Activated CD4-positive, alpha-beta T cell treated with anti-CD3 and anti-CD28 coated beads for 24 hours (primary cell): ENCODE data around the gene FRMD4A.

Experiments
- DNase-seq, 2 donors: peaks; one replicate each; pipeline ENCODE4 v3.0.0-alpha.2; 2020; ENCODE audit warnings: low read depth in 2 of 2

The FRMD4A gene

GRCh38 chr10:14330388-14331061, at the start of gene FRMD4A:
TSS of gene FRMD4A (minus strand) at chr10:14330924.
- no peak for DNase-seq

GRCh38 chr10:14379556-14380280, 49.0 kb upstream of the FRMD4A start:
- DNase-seq = no peak

- no peak for DNase-seq
Observed at GRCh38 chr10:14378387-14378960, 47.8 kb upstream of the FRMD4A start.

GRCh38 chr10:14377591-14378175, 47.0 kb upstream of the FRMD4A start:
- DNase-seq = no peak

- DNase-seq = no peak
Observed at GRCh38 chr10:14374745-14375445, 44.2 kb upstream of the FRMD4A start.

- no peak for DNase-seq
Observed at GRCh38 chr10:14372606-14373005, 41.9 kb upstream of the FRMD4A start.

- DNase-seq = no peak
Observed at GRCh38 chr10:14371581-14371980, 40.9 kb upstream of the FRMD4A start.

GRCh38 chr10:14370894-14371293, 40.2 kb upstream of the FRMD4A start:
- DNase-seq = no peak

- DNase-seq = no peak
Observed at GRCh38 chr10:14369906-14370305, 39.2 kb upstream of the FRMD4A start.

GRCh38 chr10:14366760-14367159, 36.0 kb upstream of the FRMD4A start:
- DNase-seq = no peak

GRCh38 chr10:14365266-14365665, 34.5 kb upstream of the FRMD4A start:
- DNase-seq = no peak

- DNase-seq = no peak
Observed at GRCh38 chr10:14362104-14362503, 31.4 kb upstream of the FRMD4A start.

GRCh38 chr10:14360961-14361360, 30.2 kb upstream of the FRMD4A start:
- DNase-seq = no peak

- DNase-seq = no peak
Observed at GRCh38 chr10:14360515-14360914, 29.8 kb upstream of the FRMD4A start.

GRCh38 chr10:14358886-14359573, 28.3 kb upstream of the FRMD4A start:
- DNase-seq = no peak

- DNase-seq = no peak
Observed at GRCh38 chr10:14356921-14357320, 26.2 kb upstream of the FRMD4A start.

- DNase-seq = no peak
Observed at GRCh38 chr10:14355750-14356149, 25.0 kb upstream of the FRMD4A start.

- no peak for DNase-seq
Observed at GRCh38 chr10:14353291-14353913, 22.7 kb upstream of the FRMD4A start.

- no peak for DNase-seq
Observed at GRCh38 chr10:14350006-14350405, 19.3 kb upstream of the FRMD4A start.

- DNase-seq = no peak
Observed at GRCh38 chr10:14349081-14349480, 18.4 kb upstream of the FRMD4A start.

GRCh38 chr10:14345262-14345661, 14.5 kb upstream of the FRMD4A start:
- no peak for DNase-seq
